ENCODE measurements around the gene SPAG9. TPM values are rescaled to one million over a fixed set of nuclear protein-coding genes. Genes with fewer than 3 reads are reported as not detected.
A peak's percentile ranks its signal among the peaks of the same experiment; 100 is the strongest.

SPAG9 gene
- total RNA-seq, 1 donor from 2014 or later = 108 TPM

DNA sequence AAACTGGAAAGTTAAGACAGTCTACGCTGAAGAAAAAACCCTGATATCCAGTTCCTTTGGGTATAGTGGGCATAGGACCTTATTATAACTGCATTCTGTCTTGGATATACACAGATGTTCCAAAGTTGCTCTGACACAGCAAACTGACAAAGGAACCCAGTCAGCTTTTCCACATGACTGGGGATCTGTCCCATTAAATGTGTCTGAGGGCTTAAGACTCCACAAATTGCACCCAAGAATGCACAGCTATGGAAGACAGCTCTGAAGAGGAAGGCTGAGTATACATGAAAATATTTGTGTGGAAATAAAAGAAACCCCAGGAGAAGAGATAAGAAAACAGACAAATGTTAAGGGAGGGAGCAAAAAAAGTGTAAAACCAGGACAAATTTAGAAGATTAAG lies 114.1 kb downstream of the SPAG9 start:
- H3K4me1 ChIP-seq = no peaks in the 10 kb centered on the region
- no peaks in the 10 kb centered on the region for H3K9me3 ChIP-seq
- intact Hi-C loops (cut with DNase I) = no loop called here
- H3K27ac ChIP-seq = no peak overlapping the region
- no peak overlapping the region for H3K4me3 ChIP-seq
- no peaks in the 10 kb centered on the region for H3K27me3 ChIP-seq (ENCODE audit: low read depth)
- peaks cover 69% of the 10 kb centered on the region for H3K36me3 ChIP-seq
- no peak for ATAC-seq
- TF ChIP-seq, protein P1, sequence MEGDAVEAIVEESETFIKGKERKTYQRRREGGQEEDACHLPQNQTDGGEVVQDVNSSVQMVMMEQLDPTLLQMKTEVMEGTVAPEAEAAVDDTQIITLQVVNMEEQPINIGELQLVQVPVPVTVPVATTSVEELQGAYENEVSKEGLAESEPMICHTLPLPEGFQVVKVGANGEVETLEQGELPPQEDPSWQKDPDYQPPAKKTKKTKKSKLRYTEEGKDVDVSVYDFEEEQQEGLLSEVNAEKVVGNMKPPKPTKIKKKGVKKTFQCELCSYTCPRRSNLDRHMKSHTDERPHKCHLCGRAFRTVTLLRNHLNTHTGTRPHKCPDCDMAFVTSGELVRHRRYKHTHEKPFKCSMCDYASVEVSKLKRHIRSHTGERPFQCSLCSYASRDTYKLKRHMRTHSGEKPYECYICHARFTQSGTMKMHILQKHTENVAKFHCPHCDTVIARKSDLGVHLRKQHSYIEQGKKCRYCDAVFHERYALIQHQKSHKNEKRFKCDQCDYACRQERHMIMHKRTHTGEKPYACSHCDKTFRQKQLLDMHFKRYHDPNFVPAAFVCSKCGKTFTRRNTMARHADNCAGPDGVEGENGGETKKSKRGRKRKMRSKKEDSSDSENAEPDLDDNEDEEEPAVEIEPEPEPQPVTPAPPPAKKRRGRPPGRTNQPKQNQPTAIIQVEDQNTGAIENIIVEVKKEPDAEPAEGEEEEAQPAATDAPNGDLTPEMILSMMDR (IDR thresholded peaks at IDR 0.05) = no peak
- no peak for DNase-seq

DNA sequence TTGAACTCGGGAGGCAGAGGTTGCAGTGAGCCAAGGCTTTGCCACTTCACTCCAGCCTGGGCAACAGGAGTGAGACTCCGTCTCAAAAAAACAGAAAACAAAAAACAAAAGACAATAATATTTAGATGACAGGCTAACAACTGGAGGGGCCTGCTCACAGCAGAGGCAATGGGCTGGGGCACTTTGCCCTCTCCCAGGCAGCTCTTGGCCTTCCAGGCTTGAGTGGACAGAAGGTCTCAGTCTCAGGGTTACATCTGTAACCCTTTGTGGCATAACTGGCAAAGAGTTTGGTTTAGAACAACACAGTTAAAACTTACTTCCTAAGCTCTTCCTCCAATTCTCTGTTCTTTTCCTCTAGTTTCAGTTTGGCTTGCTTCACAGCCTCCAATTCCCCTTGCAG lies 114.9 kb downstream of the SPAG9 start:
- Histone ChIP-seq H3K27ac (no peak overlapping the region), H3K9me3 (no peaks in the 10 kb centered on the region), H3K27me3 (ENCODE audit: low read depth) (no peaks in the 10 kb centered on the region), H3K4me3 (no peak overlapping the region), H3K36me3 (peaks cover 70% of the 10 kb centered on the region), H3K4me1 (no peaks in the 10 kb centered on the region)
- intact Hi-C loops (cut with DNase I) = no loop called here
- DNase-seq = no peak
- TF ChIP-seq, protein P1 (IDR thresholded peaks at IDR 0.05) = no peak
- no peak for ATAC-seq

DNA sequence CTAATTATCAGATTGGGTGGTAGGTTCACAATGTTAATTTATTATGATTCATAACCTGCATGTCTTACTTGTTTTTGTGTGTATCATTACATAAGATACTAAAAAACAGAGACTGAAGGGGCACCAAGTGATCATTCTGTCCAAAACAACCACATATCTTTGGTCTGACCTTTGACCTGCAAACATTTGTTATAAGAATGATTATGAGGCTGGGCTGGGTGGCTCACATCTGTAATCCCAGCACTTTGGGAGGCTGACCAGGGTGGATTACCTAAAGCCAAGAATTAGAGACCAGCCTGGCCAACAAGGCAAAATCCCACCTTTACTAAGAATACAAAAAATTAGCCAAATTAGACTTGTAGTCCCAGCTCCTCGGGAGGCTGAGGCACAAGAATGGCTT lies 116.4 kb downstream of the SPAG9 start:
- ATAC-seq (no peak), DNase-seq (no peak)
- no peaks in the 10 kb centered on the region for H3K27me3 ChIP-seq (ENCODE audit: low read depth)
- TF ChIP-seq, protein P1 (IDR thresholded peaks at IDR 0.05) = no peak
- intact Hi-C loops (cut with DNase I) = loop anchor here (5.0 kb wide), 1 partner anchor 148 kb away; the partner anchor contains the start of gene NME1
- no peaks in the 10 kb centered on the region for H3K9me3 ChIP-seq
- no peaks in the 10 kb centered on the region for H3K4me1 ChIP-seq
- no peak overlapping the region for H3K27ac ChIP-seq
- no peak overlapping the region for H3K4me3 ChIP-seq
- peaks cover 81% of the 10 kb centered on the region for H3K36me3 ChIP-seq

DNA sequence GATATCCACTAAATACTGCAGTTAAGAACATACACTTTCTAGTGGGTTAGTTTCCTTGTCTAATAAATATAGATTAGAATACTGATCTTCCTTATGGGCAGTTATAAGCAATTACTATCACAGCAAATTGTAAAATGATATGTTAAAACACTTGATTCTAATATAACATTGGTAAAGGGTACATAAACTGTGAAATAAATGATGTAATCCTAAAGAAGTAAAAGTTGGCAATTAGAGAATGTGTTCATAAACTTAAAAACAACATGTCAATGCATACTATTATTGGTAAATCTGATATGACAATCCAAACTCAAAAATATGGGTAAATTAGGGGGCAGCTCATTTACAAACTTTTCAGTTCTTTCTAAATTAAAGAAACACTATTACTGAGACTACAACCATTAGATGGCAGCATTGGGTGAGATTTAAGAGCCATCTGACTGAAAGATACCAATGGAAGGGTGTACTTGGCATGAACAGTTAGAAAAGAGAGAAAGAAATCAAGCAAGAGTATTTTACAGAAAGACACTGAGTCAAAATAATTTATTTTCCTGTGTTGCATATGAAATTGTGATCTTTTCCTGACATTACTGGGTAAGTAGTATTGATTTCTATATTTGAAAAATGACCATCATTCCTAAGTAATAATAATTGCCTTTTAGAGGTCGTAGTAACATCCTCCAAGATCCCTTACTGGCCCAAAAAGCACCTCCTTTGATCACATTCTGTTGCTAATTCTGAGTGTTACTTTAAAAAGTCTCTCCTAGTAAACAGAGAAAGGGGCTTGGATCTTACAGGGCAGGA lies 119.6 kb downstream of the SPAG9 start:
- intact Hi-C loops (cut with DNase I) = loop anchor here (5.0 kb wide), 1 partner anchor 151 kb away; the partner anchor contains the start of gene NME1
- DNase-seq (no peak), ATAC-seq (peak; percentile 66)
- H3K9me3 ChIP-seq = no peaks in the 10 kb centered on the region
- peaks cover 99% of the 10 kb centered on the region for H3K36me3 ChIP-seq
- no peaks in the 10 kb centered on the region for H3K4me1 ChIP-seq
- no peak overlapping the region for H3K4me3 ChIP-seq
- no peaks in the 10 kb centered on the region for H3K27me3 ChIP-seq (ENCODE audit: low read depth)
- TF ChIP-seq, protein P1 (IDR thresholded peaks at IDR 0.05) = peak; percentile 52
- no peak overlapping the region for H3K27ac ChIP-seq

DNA sequence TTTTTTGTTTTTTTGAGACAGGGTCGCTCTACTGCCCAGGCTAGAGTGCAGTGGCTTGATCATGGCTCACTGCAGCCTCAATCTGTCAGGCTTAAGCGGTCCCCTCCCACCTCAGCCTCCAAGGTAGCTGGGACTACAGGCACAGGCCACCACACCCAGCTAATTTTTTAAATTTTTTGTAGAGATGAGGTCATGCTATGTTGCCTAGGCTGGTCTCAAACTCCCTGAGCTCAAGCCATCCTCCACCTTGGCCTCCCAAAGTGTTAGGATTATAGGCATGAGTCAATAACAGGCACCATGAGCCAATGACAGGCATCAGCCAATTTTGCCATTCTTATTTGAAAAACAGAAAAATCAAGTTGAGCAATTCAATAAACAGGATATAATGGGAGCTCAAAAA lies 125.0 kb downstream of the SPAG9 start:
- ATAC-seq (no peak), DNase-seq (no peak)
- TF ChIP-seq, protein P1 (IDR thresholded peaks at IDR 0.05) = no peak
- H3K27me3 ChIP-seq (ENCODE audit: low read depth) = no peaks in the 10 kb centered on the region
- no peak overlapping the region for H3K4me3 ChIP-seq
- intact Hi-C loops (cut with DNase I) = no loop called here
- peaks cover 100% of the 10 kb centered on the region for H3K36me3 ChIP-seq
- H3K4me1 ChIP-seq = no peaks in the 10 kb centered on the region
- no peaks in the 10 kb centered on the region for H3K9me3 ChIP-seq
- H3K27ac ChIP-seq = no peak overlapping the region
